Inferior parietal cortex (tissue), 1 donor: ENCODE measurements around the gene ITGA5.
A peak's percentile ranks its signal among the peaks of the same experiment; 100 is the strongest.

ENCODE experiments used
- DNase-seq: peaks from one replicate; pipeline ENCODE4 v3.0.0-alpha.2; 2016; ENCODE audit errors: extremely low spot score

Gene ITGA5

GRCh38 chr12:54389134-54389508, 29.9 kb downstream of the ITGA5 start:
- DNase-seq = no peak

GRCh38 chr12:54388237-54389133, 30.6 kb downstream of the ITGA5 start:
- DNase-seq = no peak

- no peak for DNase-seq
These were observed 32.0 kb downstream of the ITGA5 start for GRCh38 chr12:54387114-54387467.

- no peak for DNase-seq
These were observed 32.5 kb downstream of the ITGA5 start for GRCh38 chr12:54386403-54387113.

- DNase-seq = no peak
These were observed 33.7 kb downstream of the ITGA5 start for GRCh38 chr12:54385251-54385914.

- DNase-seq = no peak
These were observed 34.5 kb downstream of the ITGA5 start, which contains the start of gene ZNF385A for GRCh38 chr12:54384591-54385041. ZNF385A (minus strand) TSS chr12:54384733; CDS start chr12:54384514, 219 bp downstream.

- no peak for DNase-seq
These were observed 35.9 kb downstream of the ITGA5 start for GRCh38 chr12:54383041-54383609.

- DNase-seq = no peak
These were observed 37.9 kb downstream of the ITGA5 start for GRCh38 chr12:54381136-54381535.

GRCh38 chr12:54379398-54380201, 39.5 kb downstream of the ITGA5 start:
- peak; percentile 92 for DNase-seq

- DNase-seq = no peak
These were observed 40.2 kb downstream of the ITGA5 start for GRCh38 chr12:54378796-54379397.

GRCh38 chr12:54377797-54378515, 41.1 kb downstream of the ITGA5 start:
- DNase-seq = no peak

GRCh38 chr12:54377007-54377406, 42.1 kb downstream of the ITGA5 start:
- DNase-seq = no peak

- DNase-seq = no peak
These were observed 42.5 kb downstream of the ITGA5 start for GRCh38 chr12:54376596-54376995.

GRCh38 chr12:54375259-54375579, 43.8 kb downstream of the ITGA5 start:
- DNase-seq = no peak

GRCh38 chr12:54374562-54375258, 44.4 kb downstream of the ITGA5 start:
- no peak for DNase-seq

- DNase-seq = no peak
These were observed 45.2 kb downstream of the ITGA5 start for GRCh38 chr12:54373649-54374561.

- DNase-seq = no peak
These were observed 46.8 kb downstream of the ITGA5 start for GRCh38 chr12:54372113-54372806.
